ENCODE data around the gene WNT8B. TPM values are rescaled to one million over a fixed set of nuclear protein-coding genes. Genes with fewer than 3 reads are reported as not detected.

WNT8B gene
- total RNA-seq, 1 donor from 2014 or later: not detected

GRCh38 chr10:100490531-100490930, 27.7 kb downstream of the WNT8B start:
- no peak overlapping the region for H3K4me3 ChIP-seq (ENCODE audit: low read depth, low read length)
- TF ChIP-seq CTCF (conservative IDR thresholded peaks at IDR 0.05; ENCODE audit: low read depth, low read length): no peak
- no peak for DNase-seq (ENCODE audit: low read depth)

GRCh38 chr10:100496567-100496966, 33.8 kb downstream of the WNT8B start:
- no peak overlapping the region for H3K4me3 ChIP-seq (ENCODE audit: low read depth, low read length)
- TF ChIP-seq CTCF (conservative IDR thresholded peaks at IDR 0.05; ENCODE audit: low read depth, low read length): no peak
- no peak for DNase-seq (ENCODE audit: low read depth)

GRCh38 chr10:100498059-100498458, 35.2 kb downstream of the WNT8B start:
- no peak overlapping the region for H3K4me3 ChIP-seq (ENCODE audit: low read depth, low read length)
- no peak for TF ChIP-seq CTCF (conservative IDR thresholded peaks at IDR 0.05; ENCODE audit: low read depth, low read length)
- no peak for DNase-seq (ENCODE audit: low read depth)

GRCh38 chr10:100501423-100501822, 38.6 kb downstream of the WNT8B start:
- TF ChIP-seq CTCF (conservative IDR thresholded peaks at IDR 0.05; ENCODE audit: low read depth, low read length): no peak
- no peak for DNase-seq (ENCODE audit: low read depth)
- no peak overlapping the region for H3K4me3 ChIP-seq (ENCODE audit: low read depth, low read length)

GRCh38 chr10:100502926-100503494, 40.2 kb downstream of the WNT8B start:
- DNase-seq (ENCODE audit: low read depth): no peak
- TF ChIP-seq CTCF (conservative IDR thresholded peaks at IDR 0.05; ENCODE audit: low read depth, low read length): no peak
- H3K4me3 ChIP-seq (ENCODE audit: low read depth, low read length): no peak overlapping the region

- no peak for DNase-seq (ENCODE audit: low read depth)
- no peak overlapping the region for H3K4me3 ChIP-seq (ENCODE audit: low read depth, low read length)
- no peak for TF ChIP-seq CTCF (conservative IDR thresholded peaks at IDR 0.05; ENCODE audit: low read depth, low read length)
These were observed 41.3 kb downstream of the WNT8B start for GRCh38 chr10:100504096-100504495.

GRCh38 chr10:100505164-100505563, 42.4 kb downstream of the WNT8B start:
- no peak for DNase-seq (ENCODE audit: low read depth)
- no peak for TF ChIP-seq CTCF (conservative IDR thresholded peaks at IDR 0.05; ENCODE audit: low read depth, low read length)
- no peak overlapping the region for H3K4me3 ChIP-seq (ENCODE audit: low read depth, low read length)

All from epithelial cell of proximal tubule (primary cell).